Activated naive CD4-positive, alpha-beta T cell treated with anti-CD3 and anti-CD28 coated beads, Interleukin-2, amount 10 ng/mL, durations not matched to agents 7 days and 5 days (primary cell): Measurements from ENCODE around the gene CAMTA1.

Experiments used
- CTCF ChIA-PET: fragments of 350-600 bp; sonication (Branson Sonifier 250); formaldehyde crosslinking; loops from one replicate; lab custom pipeline; 2021; ENCODE audit warnings: antibody characterized with exemption; lab: Charles Lee
- DNase-seq: peaks from one replicate; pipeline ENCODE4 v3.0.0-alpha.2; 2020
- H3K27ac Mint-ChIP-seq: one replicate; pipeline ENCODE4 v1.8.0; 2021; ENCODE audit warnings: mild to moderate bottlenecking, moderate library complexity, mixed read lengths
- H3K27me3 Mint-ChIP-seq: one replicate; pipeline ENCODE4 v1.8.0; 2021; ENCODE audit warnings: mild to moderate bottlenecking, mixed read lengths
- H3K36me3 Mint-ChIP-seq: one replicate; pipeline ENCODE4 v1.8.0; 2021; ENCODE audit warnings: mixed read lengths
- H3K4me1 Mint-ChIP-seq: one replicate; pipeline ENCODE4 v1.8.0; 2021; ENCODE audit warnings: mixed read lengths
- H3K4me3 Mint-ChIP-seq: one replicate; pipeline ENCODE4 v1.8.0; 2021; ENCODE audit warnings: mild to moderate bottlenecking, moderate library complexity, mixed read lengths
- H3K9me3 Mint-ChIP-seq: one replicate; pipeline ENCODE4 v1.8.0; 2021; ENCODE audit warnings: mixed read lengths

Gene CAMTA1

DNA sequence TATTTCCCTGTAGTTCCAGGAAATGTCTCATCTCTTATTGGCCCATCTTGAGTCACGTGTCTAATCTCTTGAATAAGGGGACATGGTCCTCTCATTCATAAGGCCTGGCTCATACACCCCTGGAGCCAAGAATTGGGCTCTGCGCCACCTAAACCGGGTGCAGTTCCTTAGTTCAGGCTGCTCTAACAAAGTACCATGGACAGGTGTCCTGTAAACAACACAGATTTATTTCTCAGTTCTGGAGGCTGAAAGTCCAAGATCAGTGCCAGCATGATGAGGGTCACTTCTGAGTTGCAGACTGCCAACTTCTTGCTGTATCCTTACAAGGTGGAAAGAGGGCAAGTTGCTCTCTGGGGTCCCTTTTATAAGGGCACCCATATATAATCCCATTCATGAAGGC, 925.6 kb downstream of the CAMTA1 start:
- Mint-ChIP-seq H3K4me1 (peaks cover 2% of the 10 kb centered on the region), H3K36me3 (no peaks in the 10 kb centered on the region), H3K27ac (no peak overlapping the region), H3K4me3 (no peak overlapping the region), H3K9me3 (no peaks in the 10 kb centered on the region), H3K27me3 (peaks cover 56% of the 10 kb centered on the region)
- DNase-seq: no peak
- CTCF ChIA-PET: no interaction called here

DNA sequence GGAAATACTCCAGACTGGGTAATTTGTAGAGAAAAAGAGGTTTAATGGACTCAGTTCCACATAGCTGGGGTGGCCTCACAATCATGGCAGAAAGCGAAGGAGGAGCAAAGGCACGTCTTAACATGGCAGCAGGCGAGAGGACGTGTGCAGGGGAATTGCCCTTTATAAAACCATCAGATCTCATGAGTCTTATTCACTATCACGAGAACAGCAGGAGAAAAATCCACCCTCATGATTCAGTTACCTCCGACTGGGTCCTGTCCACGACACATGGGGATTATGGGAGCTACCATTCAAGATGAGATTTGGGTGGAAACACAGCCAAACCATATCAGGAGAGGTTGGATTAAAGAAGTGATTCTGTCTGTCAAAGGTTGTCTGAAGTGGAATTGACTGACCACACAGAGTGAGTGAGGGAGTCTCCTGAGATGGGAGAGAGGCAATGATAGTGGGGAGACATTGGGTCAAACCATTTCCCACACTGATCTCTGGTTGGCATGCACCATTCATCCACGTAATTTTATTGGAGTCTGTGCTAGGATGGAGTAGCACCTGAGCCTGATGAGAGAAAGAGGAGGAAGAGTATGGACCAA, 927.6 kb downstream of the CAMTA1 start:
- H3K4me3 Mint-ChIP-seq: no peak overlapping the region
- H3K27me3 Mint-ChIP-seq: peaks cover 36% of the 10 kb centered on the region
- no peak overlapping the region for H3K27ac Mint-ChIP-seq
- no peaks in the 10 kb centered on the region for H3K9me3 Mint-ChIP-seq
- DNase-seq: no peak
- CTCF ChIA-PET: no interaction called here
- H3K4me1 Mint-ChIP-seq: no peaks in the 10 kb centered on the region
- no peaks in the 10 kb centered on the region for H3K36me3 Mint-ChIP-seq

GRCh38 chr1:7716506-7716905, 931.3 kb downstream of the CAMTA1 start:
- Mint-ChIP-seq H3K27ac (no peak overlapping the region), H3K4me3 (no peak overlapping the region), H3K9me3 (no peaks in the 10 kb centered on the region), H3K27me3 (peaks cover 30% of the 10 kb centered on the region), H3K36me3 (no peaks in the 10 kb centered on the region), H3K4me1 (no peaks in the 10 kb centered on the region)
- DNase-seq: no peak
- CTCF ChIA-PET: interaction anchor here (1.4 to 1.6 kb wide), 2 partner anchors 37 to 48 kb away, joined by 3 to 4 read pairs; no protein-coding TSS in a partner anchor

- CTCF ChIA-PET: interaction anchor here (1.4 kb wide), 1 partner anchor 35 kb away, joined by 4 read pairs; no protein-coding TSS in a partner anchor
- H3K9me3 Mint-ChIP-seq: no peaks in the 10 kb centered on the region
- no peak overlapping the region for H3K4me3 Mint-ChIP-seq
- no peaks in the 10 kb centered on the region for H3K4me1 Mint-ChIP-seq
- no peak for DNase-seq
- no peaks in the 10 kb centered on the region for H3K36me3 Mint-ChIP-seq
- H3K27ac Mint-ChIP-seq: no peak overlapping the region
- peaks cover 27% of the 10 kb centered on the region for H3K27me3 Mint-ChIP-seq
These were observed 932.6 kb downstream of the CAMTA1 start for GRCh38 chr1:7717748-7718368.

DNA sequence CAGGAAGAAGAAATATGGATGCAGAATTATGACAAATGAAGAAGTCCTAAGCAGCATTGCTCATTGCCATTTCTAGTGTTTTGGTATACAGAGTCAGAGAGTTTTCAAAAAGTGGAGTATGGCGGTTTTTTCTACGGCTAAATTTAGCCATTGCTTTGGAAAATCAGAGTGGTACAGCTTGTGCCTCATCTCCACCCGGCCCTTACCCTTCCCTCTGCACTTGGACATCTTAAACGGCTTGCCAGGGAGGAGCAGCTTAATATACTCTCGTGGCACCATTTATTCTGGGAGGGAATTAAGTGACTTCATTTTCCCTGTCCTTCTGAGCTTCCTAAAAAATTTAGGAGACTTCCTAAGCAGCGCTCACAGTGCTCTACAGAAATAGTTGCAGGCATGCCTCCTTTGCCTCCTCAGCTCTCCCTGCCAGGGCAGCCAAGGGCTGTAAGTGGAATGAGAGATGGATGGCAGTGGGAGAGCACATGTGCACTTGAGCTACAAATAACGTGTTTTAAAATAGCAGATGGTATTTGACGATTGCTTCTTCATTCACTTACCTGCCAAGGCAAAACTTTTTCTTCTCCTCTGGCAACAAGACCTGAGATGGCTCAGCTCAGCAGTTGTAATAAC, 934.3 kb downstream of the CAMTA1 start:
- no peaks in the 10 kb centered on the region for H3K9me3 Mint-ChIP-seq
- no peak for DNase-seq
- H3K36me3 Mint-ChIP-seq: no peaks in the 10 kb centered on the region
- H3K4me1 Mint-ChIP-seq: no peaks in the 10 kb centered on the region
- no peak overlapping the region for H3K4me3 Mint-ChIP-seq
- CTCF ChIA-PET: no interaction called here
- H3K27me3 Mint-ChIP-seq: peaks cover 24% of the 10 kb centered on the region
- H3K27ac Mint-ChIP-seq: no peak overlapping the region

DNA sequence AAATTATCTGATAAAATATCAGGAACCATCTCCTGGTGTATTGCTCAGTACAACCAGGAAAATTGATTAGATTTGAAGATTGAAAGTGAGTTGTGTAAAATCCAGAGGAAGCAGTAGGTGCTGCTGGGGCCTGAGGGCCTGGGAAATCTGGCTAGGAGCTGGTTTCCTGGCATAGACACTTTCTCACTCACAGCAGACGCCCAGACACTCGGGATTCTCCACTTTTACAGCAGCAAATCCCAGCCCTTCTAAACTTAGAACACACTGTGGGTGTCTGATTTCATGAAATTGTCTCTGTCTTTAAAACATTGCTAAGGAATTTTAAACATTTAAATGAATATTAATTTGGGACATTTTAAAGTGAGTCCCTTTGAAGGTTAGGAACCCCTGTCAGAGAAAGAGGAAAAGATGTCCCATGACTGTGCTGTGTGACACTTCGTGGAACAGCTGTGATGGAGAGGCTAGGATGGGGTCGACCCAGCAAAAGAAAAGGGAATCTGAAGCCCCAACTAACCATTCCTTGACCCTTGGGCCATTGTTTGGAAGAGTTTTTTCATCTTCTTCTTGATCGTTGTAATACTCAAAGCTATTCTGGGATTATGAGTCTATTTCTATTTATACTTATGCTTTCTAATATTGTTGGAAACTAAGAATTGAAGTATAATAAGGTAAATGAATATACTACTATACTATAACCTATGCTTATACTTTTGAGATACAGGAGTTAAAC, 936.9 kb downstream of the CAMTA1 start:
- Mint-ChIP-seq H3K9me3 (no peaks in the 10 kb centered on the region), H3K27ac (no peak overlapping the region), H3K4me3 (no peak overlapping the region), H3K4me1 (peaks cover 2% of the 10 kb centered on the region), H3K36me3 (no peaks in the 10 kb centered on the region), H3K27me3 (peaks cover 20% of the 10 kb centered on the region)
- no peak for DNase-seq
- CTCF ChIA-PET: interaction anchor here (0.6 to 1.5 kb wide), 3 partner anchors 11 to 54 kb away, joined by 3 to 7 read pairs (median 3); no protein-coding TSS in a partner anchor

DNA sequence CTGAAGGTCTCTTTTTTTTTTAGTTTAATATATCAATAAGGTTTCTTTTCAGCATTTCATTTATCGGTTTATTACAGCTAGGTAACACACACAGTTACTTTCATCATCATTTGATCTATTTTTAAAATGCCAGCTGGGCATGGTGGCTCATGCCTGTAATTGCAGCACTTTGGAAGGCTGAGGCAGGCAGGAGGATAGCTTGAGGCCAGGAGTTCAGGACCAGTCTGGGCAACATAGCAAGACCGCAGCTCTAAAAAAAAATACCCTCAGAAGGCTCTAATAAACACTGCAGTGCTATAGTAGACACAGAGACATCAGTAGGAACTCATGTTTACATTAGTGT, 937.4 kb downstream of the CAMTA1 start:
- Mint-ChIP-seq H3K4me1 (peaks cover 2% of the 10 kb centered on the region), H3K9me3 (no peaks in the 10 kb centered on the region), H3K4me3 (no peak overlapping the region), H3K27me3 (peaks cover 20% of the 10 kb centered on the region), H3K36me3 (no peaks in the 10 kb centered on the region), H3K27ac (no peak overlapping the region)
- no peak for DNase-seq
- CTCF ChIA-PET: interaction anchor here (0.6 to 1.5 kb wide), 3 partner anchors 11 to 54 kb away, joined by 3 to 7 read pairs (median 3); no protein-coding TSS in a partner anchor

GRCh38 chr1:7726623-7727022, 941.4 kb downstream of the CAMTA1 start:
- peaks cover 2% of the 10 kb centered on the region for H3K4me1 Mint-ChIP-seq
- no peak overlapping the region for H3K4me3 Mint-ChIP-seq
- H3K9me3 Mint-ChIP-seq: no peaks in the 10 kb centered on the region
- CTCF ChIA-PET: no interaction called here
- H3K27me3 Mint-ChIP-seq: peaks cover 12% of the 10 kb centered on the region
- H3K36me3 Mint-ChIP-seq: no peaks in the 10 kb centered on the region
- no peak overlapping the region for H3K27ac Mint-ChIP-seq
- no peak for DNase-seq

- DNase-seq: no peak
- Mint-ChIP-seq H3K9me3 (no peaks in the 10 kb centered on the region), H3K4me3 (no peak overlapping the region), H3K27ac (no peak overlapping the region), H3K36me3 (no peaks in the 10 kb centered on the region), H3K4me1 (peaks cover 2% of the 10 kb centered on the region), H3K27me3 (peaks cover 12% of the 10 kb centered on the region)
- CTCF ChIA-PET: no interaction called here
These were observed 942.7 kb downstream of the CAMTA1 start for GRCh38 chr1:7727809-7728471.

DNA sequence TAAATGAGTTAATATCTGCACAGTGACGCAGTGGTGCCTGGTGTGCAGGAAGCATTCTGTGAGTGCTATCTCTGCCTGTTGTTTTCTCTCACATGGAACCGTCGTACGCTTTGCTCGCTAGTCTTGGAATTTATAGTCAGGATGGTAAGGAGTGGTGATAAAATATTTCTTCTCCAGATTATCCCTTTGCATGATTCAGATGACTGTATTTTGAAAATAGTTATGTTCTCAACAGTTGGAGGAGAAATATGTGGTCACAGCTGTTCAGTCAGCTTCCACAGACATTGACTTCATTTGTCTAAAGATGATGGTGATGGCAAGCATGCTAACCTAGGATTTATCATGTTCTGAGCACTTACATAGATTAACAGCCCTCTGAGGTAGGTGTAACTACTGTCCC, 944.5 kb downstream of the CAMTA1 start:
- H3K9me3 Mint-ChIP-seq: no peaks in the 10 kb centered on the region
- H3K36me3 Mint-ChIP-seq: no peaks in the 10 kb centered on the region
- CTCF ChIA-PET: interaction anchor here (1.4 kb wide), 1 partner anchor 60 kb away, joined by 4 read pairs; no protein-coding TSS in a partner anchor
- H3K27me3 Mint-ChIP-seq: peaks cover 12% of the 10 kb centered on the region
- H3K27ac Mint-ChIP-seq: no peak overlapping the region
- DNase-seq: no peak
- H3K4me1 Mint-ChIP-seq: peaks cover 2% of the 10 kb centered on the region
- H3K4me3 Mint-ChIP-seq: no peak overlapping the region

DNA sequence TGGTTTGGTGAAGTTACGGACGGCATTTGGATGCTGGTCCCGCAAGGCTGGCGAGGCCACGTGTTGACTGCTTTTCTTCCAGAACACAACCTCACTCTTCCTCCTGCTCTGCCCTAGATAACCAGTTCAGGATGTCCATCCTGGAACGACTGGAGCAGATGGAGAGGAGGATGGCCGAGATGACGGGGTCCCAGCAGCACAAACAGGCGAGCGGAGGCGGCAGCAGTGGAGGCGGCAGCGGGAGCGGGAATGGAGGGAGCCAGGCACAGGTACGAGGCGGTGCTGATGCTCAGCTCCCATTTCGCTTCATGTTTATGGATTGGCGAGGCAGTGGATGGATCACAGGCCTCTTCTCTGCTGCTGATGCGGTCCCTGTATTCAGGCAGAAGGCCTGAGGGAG, 947.1 kb downstream of the CAMTA1 start:
- Mint-ChIP-seq H3K4me3 (no peak overlapping the region), H3K9me3 (no peaks in the 10 kb centered on the region), H3K27me3 (peaks cover 12% of the 10 kb centered on the region), H3K4me1 (no peaks in the 10 kb centered on the region), H3K36me3 (no peaks in the 10 kb centered on the region), H3K27ac (no peak overlapping the region)
- CTCF ChIA-PET: no interaction called here
- DNase-seq: no peak

DNA sequence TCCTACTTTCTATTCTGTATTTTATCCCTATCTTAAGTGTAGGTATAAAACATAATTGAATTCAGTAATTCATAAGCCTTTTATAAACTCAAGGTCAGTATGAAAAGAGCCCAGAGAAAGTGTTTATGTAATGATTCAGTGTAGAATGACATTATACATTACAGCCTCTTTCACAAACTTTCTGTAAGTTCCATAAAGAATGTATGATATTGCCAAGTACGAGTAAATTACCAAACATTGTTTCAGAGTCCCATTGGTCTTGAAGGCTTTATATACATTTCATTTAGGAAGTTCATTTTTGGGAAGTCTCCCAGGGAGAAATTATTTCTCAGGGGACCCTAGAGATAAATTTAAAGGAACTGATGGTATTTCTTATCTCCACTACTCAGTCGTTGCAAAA, 948.0 kb downstream of the CAMTA1 start:
- CTCF ChIA-PET: no interaction called here
- Mint-ChIP-seq H3K4me1 (no peaks in the 10 kb centered on the region), H3K27ac (no peak overlapping the region), H3K36me3 (no peaks in the 10 kb centered on the region), H3K9me3 (no peaks in the 10 kb centered on the region), H3K27me3 (peaks cover 15% of the 10 kb centered on the region), H3K4me3 (no peak overlapping the region)
- DNase-seq: no peak

- H3K27ac Mint-ChIP-seq: no peak overlapping the region
- H3K9me3 Mint-ChIP-seq: no peaks in the 10 kb centered on the region
- H3K4me1 Mint-ChIP-seq: no peaks in the 10 kb centered on the region
- H3K36me3 Mint-ChIP-seq: no peaks in the 10 kb centered on the region
- CTCF ChIA-PET: no interaction called here
- DNase-seq: no peak
- peaks cover 10% of the 10 kb centered on the region for H3K27me3 Mint-ChIP-seq
- no peak overlapping the region for H3K4me3 Mint-ChIP-seq
These were observed 952.8 kb downstream of the CAMTA1 start for GRCh38 chr1:7738044-7738443.

DNA sequence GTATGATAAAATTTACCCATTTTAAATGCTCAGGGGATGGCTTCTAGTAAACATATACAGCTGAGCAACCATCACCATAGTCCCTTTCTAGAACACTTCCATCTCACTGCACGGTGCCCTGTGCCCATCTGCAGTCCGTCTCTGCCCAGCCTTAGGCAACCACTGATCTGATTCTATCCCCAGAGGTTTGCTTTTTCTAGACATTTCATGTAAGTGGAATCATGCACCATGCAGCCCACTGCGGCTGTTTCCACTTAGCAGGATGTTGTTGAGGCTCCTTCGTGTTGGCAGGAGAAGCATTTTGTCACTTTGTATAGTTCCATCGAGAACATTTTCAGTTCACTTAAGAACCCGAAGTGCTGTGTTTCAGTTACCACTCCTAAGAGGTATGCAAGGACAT, 958.1 kb downstream of the CAMTA1 start:
- Mint-ChIP-seq H3K36me3 (no peaks in the 10 kb centered on the region), H3K27me3 (peaks cover 6% of the 10 kb centered on the region), H3K4me1 (no peaks in the 10 kb centered on the region), H3K27ac (no peak overlapping the region), H3K9me3 (no peaks in the 10 kb centered on the region), H3K4me3 (no peak overlapping the region)
- DNase-seq: no peak
- CTCF ChIA-PET: interaction anchor here (0.8 to 3.2 kb wide), 3 partner anchors 9 to 74 kb away, joined by 3 to 16 read pairs (median 11); no protein-coding TSS in a partner anchor
